ENCODE data around the gene ORMDL2.
"Not testable (repeated sequence)": the region's sequence is repeated elsewhere in the genome, so short reads cannot be mapped to it uniquely, and the experiment has no call there.

ORMDL2 gene

GRCh38 chr12:55852740-55853139 lies 34.9 kb downstream of the ORMDL2 start:
- no peak for DNase-seq (ENCODE audit: low read depth in 3 of 3, low spot score in 1 of 3)

GRCh38 chr12:55861396-55861795 lies 43.6 kb downstream of the ORMDL2 start:
- no peak for DNase-seq (ENCODE audit: low read depth in 3 of 3, low spot score in 1 of 3)

- DNase-seq (ENCODE audit: low read depth in 3 of 3, low spot score in 1 of 3) = no peak
Measured at GRCh38 chr12:55861871-55862270, 44.0 kb downstream of the ORMDL2 start.

GRCh38 chr12:55862286-55862685 lies 44.4 kb downstream of the ORMDL2 start:
- no peak for DNase-seq (ENCODE audit: low read depth in 3 of 3, low spot score in 1 of 3)

GRCh38 chr12:55862931-55863330 lies 45.1 kb downstream of the ORMDL2 start:
- not testable (repeated sequence) for DNase-seq (ENCODE audit: low read depth in 3 of 3, low spot score in 1 of 3)

GRCh38 chr12:55865327-55865726 lies 47.5 kb downstream of the ORMDL2 start:
- DNase-seq (ENCODE audit: low read depth in 3 of 3, low spot score in 1 of 3) = no peak

GRCh38 chr12:55866454-55867004 lies 48.7 kb downstream of the ORMDL2 start:
- not testable (repeated sequence) for DNase-seq (ENCODE audit: low read depth in 3 of 3, low spot score in 1 of 3)
